Chondrocyte (in vitro differentiated cells): ENCODE results near the gene EFTUD2. TPM values are rescaled to one million over a fixed set of nuclear protein-coding genes. Genes with fewer than 3 reads are reported as not detected.
A peak's percentile ranks its signal among the peaks of the same experiment; 100 is the strongest.

Experiments used
- DNase-seq: peaks from one replicate; pipeline ENCODE4 v3.0.0; 2021; ENCODE audit warnings: mixed read lengths, low spot score
- H3K27ac Mint-ChIP-seq: one replicate; pipeline ENCODE4 v1.8.0; 2021; ENCODE audit warnings: mild to moderate bottlenecking, moderate library complexity, mixed read lengths; ENCODE audit not compliant: unreplicated experiment
- H3K27me3 Mint-ChIP-seq: 2 replicates; pipeline ENCODE4 v1.8.0; 2021; ENCODE audit warnings: low read depth, mixed read lengths
- H3K36me3 Mint-ChIP-seq: 2 replicates; pipeline ENCODE4 v1.8.0; 2021; ENCODE audit warnings: low read depth, mixed read lengths
- H3K4me1 Mint-ChIP-seq: 2 replicates; pipeline ENCODE4 v1.8.0; 2021; ENCODE audit warnings: low read depth, mild to moderate bottlenecking, mixed read lengths
- H3K4me3 Mint-ChIP-seq: one replicate; pipeline ENCODE4 v1.8.0; 2021; ENCODE audit warnings: mild to moderate bottlenecking, moderate library complexity, mixed read lengths; ENCODE audit not compliant: unreplicated experiment
- H3K9me3 Mint-ChIP-seq: 2 replicates; pipeline ENCODE4 v1.8.0; 2021; ENCODE audit warnings: low read depth, mixed read lengths
- CTCF ChIP-seq: fragments of 200-600 bp; sonication (generic); IDR thresholded peaks from 2 replicates; pipeline ENCODE4 v1.5.0; 2021; ENCODE audit warnings: antibody characterized with exemption, mild to moderate bottlenecking, moderate library complexity
- total RNA-seq: library from RNA; stranded (reverse); gene quantifications from 3 replicates; pipeline ENCODE4 v1.2.1, GENCODE V29; 2021

The EFTUD2 gene
- total RNA-seq, 1 donor from 2014 or later: 71.9 TPM

- no peak for TF ChIP-seq CTCF
- Mint-ChIP-seq H3K4me1 (no peaks in the 10 kb centered on the region), H3K4me3 (no peak overlapping the region), H3K27me3 (no peaks in the 10 kb centered on the region), H3K36me3 (peaks cover 33% of the 10 kb centered on the region), H3K27ac (no peak overlapping the region), H3K9me3 (no peaks in the 10 kb centered on the region)
- DNase-seq: no peak
Measured at GRCh38 chr17:44872131-44872768, 27.0 kb downstream of the EFTUD2 start.

- peaks cover 34% of the 10 kb centered on the region for H3K36me3 Mint-ChIP-seq
- no peaks in the 10 kb centered on the region for H3K4me1 Mint-ChIP-seq
- no peaks in the 10 kb centered on the region for H3K9me3 Mint-ChIP-seq
- TF ChIP-seq CTCF: no peak
- H3K27me3 Mint-ChIP-seq: no peaks in the 10 kb centered on the region
- H3K27ac Mint-ChIP-seq: no peak overlapping the region
- no peak for DNase-seq
- no peak overlapping the region for H3K4me3 Mint-ChIP-seq
Measured at GRCh38 chr17:44871556-44871955, 27.7 kb downstream of the EFTUD2 start.

GRCh38 chr17:44867841-44868240 is 31.4 kb downstream of the EFTUD2 start:
- Mint-ChIP-seq H3K9me3 (no peaks in the 10 kb centered on the region), H3K4me3 (no peak overlapping the region), H3K27ac (no peak overlapping the region), H3K4me1 (no peaks in the 10 kb centered on the region), H3K27me3 (no peaks in the 10 kb centered on the region), H3K36me3 (peaks cover 32% of the 10 kb centered on the region)
- DNase-seq: no peak
- TF ChIP-seq CTCF: no peak

GRCh38 chr17:44865931-44866330 is 33.3 kb downstream of the EFTUD2 start:
- Mint-ChIP-seq H3K4me1 (no peaks in the 10 kb centered on the region), H3K9me3 (no peaks in the 10 kb centered on the region), H3K4me3 (no peak overlapping the region), H3K27ac (no peak overlapping the region), H3K27me3 (no peaks in the 10 kb centered on the region), H3K36me3 (peaks cover 25% of the 10 kb centered on the region)
- no peak for DNase-seq
- no peak for TF ChIP-seq CTCF

- Mint-ChIP-seq H3K4me1 (no peaks in the 10 kb centered on the region), H3K27me3 (no peaks in the 10 kb centered on the region), H3K36me3 (peaks cover 21% of the 10 kb centered on the region), H3K27ac (no peak overlapping the region), H3K4me3 (no peak overlapping the region), H3K9me3 (no peaks in the 10 kb centered on the region)
- no peak for DNase-seq
- TF ChIP-seq CTCF: peak; percentile 95
Measured at GRCh38 chr17:44865231-44865660, 34.0 kb downstream of the EFTUD2 start.
